ENCODE measurements around the gene STRN4. TPM values are rescaled to one million over a fixed set of nuclear protein-coding genes. Genes with fewer than 3 reads are reported as not detected.
A peak's percentile ranks its signal among the peaks of the same experiment; 100 is the strongest.

STRN4 gene
- total RNA-seq, 2 experiments from 2014 or later, result 68.0 to 115 TPM

DNA sequence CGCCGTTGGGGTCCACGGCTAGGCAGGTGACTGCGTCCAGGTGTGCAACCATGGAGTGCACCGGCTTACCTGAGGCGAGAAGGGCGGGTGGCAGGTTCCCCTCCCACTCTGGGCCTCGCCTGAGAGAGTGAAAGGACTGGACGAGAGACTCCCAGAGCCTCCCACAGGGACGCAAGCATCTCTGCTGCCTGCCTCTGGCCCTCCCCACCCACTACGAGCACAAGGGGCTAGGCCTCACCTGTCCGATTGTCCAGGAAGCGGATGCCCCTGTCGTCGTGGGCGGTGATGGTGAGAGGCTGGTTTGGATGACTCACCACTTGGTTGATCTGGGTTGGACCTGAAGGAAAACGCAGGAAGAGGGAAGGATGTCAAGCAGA lies 24.3 kb downstream of the STRN4 start:
- H3K79me2 ChIP-seq (ENCODE audit: insufficient read depth, low read depth, low read length), result no peaks in the 10 kb centered on the region
- H3K27ac ChIP-seq (ENCODE audit: low read depth, low read length, poor library complexity, severe bottlenecking), result no peak overlapping the region
- H3K4me2 ChIP-seq (ENCODE audit: low read length), result no peak overlapping the region
- H3K4me1 ChIP-seq (ENCODE audit: insufficient read depth, low read length, poor library complexity, severe bottlenecking), result peaks cover 44% of the 10 kb centered on the region
- no peaks in the 10 kb centered on the region for H3K9me3 ChIP-seq (ENCODE audit: low read length)
- no peak overlapping the region for H3K4me3 ChIP-seq (ENCODE audit: low read depth, low read length, poor library complexity, severe bottlenecking)
- BruUV-seq (replicated peaks), result no TSS peak
- ChIA-PET CTCF (ENCODE audit: unreplicated experiment) (no interaction called here), POLR2A (no interaction called here)
- no peak overlapping the region for H2AFZ ChIP-seq (ENCODE audit: low read length)
- DNase-seq (ENCODE audit: low spot score), result no peak
- no peaks in the 10 kb centered on the region for H3K9me2 ChIP-seq (ENCODE audit: insufficient read depth, low read length)
- no peak for TF ChIP-seq EZH2phosphoT487 (IDR thresholded peaks at IDR 0.05; ENCODE audit: borderline replicate concordance, low read depth, low read length)
- TF ChIP-seq, protein P1, sequence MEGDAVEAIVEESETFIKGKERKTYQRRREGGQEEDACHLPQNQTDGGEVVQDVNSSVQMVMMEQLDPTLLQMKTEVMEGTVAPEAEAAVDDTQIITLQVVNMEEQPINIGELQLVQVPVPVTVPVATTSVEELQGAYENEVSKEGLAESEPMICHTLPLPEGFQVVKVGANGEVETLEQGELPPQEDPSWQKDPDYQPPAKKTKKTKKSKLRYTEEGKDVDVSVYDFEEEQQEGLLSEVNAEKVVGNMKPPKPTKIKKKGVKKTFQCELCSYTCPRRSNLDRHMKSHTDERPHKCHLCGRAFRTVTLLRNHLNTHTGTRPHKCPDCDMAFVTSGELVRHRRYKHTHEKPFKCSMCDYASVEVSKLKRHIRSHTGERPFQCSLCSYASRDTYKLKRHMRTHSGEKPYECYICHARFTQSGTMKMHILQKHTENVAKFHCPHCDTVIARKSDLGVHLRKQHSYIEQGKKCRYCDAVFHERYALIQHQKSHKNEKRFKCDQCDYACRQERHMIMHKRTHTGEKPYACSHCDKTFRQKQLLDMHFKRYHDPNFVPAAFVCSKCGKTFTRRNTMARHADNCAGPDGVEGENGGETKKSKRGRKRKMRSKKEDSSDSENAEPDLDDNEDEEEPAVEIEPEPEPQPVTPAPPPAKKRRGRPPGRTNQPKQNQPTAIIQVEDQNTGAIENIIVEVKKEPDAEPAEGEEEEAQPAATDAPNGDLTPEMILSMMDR (conservative IDR thresholded peaks at IDR 0.05; ENCODE audit: low read length), result no peak; the same call in 1 of the 2 replicates
- intact Hi-C loops (cut with micrococcal nuclease; ENCODE audit: unreplicated experiment), result no loop called here
- no peaks in the 10 kb centered on the region for H4K20me1 ChIP-seq (ENCODE audit: insufficient read depth, low read length)
- H3K36me3 ChIP-seq (ENCODE audit: insufficient read depth, low read length), result peaks cover 74% of the 10 kb centered on the region

DNA sequence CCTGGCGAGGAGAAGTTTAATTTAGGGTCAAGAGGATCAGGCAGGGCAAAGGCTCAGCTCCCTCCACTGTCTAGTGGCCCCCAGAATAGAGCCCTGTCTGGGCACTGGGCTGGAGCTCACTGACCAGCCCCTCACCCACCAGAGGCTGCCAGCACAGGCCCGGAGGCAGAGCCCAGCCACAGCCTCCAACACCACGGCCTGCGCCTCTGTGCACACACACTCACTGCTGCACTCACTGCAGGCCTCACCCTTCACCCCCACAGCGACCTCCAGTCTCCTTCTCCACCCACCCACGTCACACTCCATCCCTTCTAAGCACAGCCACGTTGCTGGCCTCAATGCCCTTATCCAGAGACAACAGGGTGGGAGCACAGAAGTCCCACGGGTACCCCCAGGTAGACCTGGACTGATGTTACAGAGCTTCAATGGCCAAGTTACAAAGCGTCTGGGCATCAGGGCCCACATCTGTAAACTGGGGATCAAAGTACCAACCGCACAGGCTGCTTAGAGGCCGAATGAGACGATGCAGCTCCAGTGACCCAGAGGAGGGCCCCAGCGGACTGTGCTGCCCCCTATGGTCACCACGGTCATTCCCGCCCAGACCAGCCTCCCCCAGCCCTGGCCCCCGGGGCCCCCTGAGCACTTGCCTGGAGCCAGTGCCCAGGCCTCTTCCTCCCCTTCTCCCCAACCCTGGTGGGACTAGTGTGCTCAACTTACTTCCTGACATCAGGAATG lies 24.8 kb downstream of the STRN4 start:
- peaks cover 72% of the 10 kb centered on the region for H3K36me3 ChIP-seq (ENCODE audit: insufficient read depth, low read length)
- POLR2A ChIA-PET, result no interaction called here
- BruUV-seq (replicated peaks), result no TSS peak
- TF ChIP-seq EZH2phosphoT487 (IDR thresholded peaks at IDR 0.05; ENCODE audit: borderline replicate concordance, low read depth, low read length), result no peak
- TF ChIP-seq, protein P1 (conservative IDR thresholded peaks at IDR 0.05; ENCODE audit: low read length), result peak; percentile 34; the same call in 1 of the 2 replicates
- peak overlapping the region; percentile 38 for H3K27ac ChIP-seq (ENCODE audit: low read depth, low read length, poor library complexity, severe bottlenecking)
- H3K4me1 ChIP-seq (ENCODE audit: insufficient read depth, low read length, poor library complexity, severe bottlenecking), result peaks cover 44% of the 10 kb centered on the region
- intact Hi-C loops (cut with micrococcal nuclease; ENCODE audit: unreplicated experiment), result no loop called here
- H3K9me3 ChIP-seq (ENCODE audit: low read length), result no peaks in the 10 kb centered on the region
- no peaks in the 10 kb centered on the region for H3K9me2 ChIP-seq (ENCODE audit: insufficient read depth, low read length)
- H4K20me1 ChIP-seq (ENCODE audit: insufficient read depth, low read length), result no peaks in the 10 kb centered on the region
- peaks cover 4% of the 10 kb centered on the region for H3K79me2 ChIP-seq (ENCODE audit: insufficient read depth, low read depth, low read length)
- no peak overlapping the region for H3K4me3 ChIP-seq (ENCODE audit: low read depth, low read length, poor library complexity, severe bottlenecking)
- no peak for DNase-seq (ENCODE audit: low spot score)
- no peak overlapping the region for H2AFZ ChIP-seq (ENCODE audit: low read length)
- peak overlapping the region; percentile 99; the same call in 1 of the 2 replicates for H3K4me2 ChIP-seq (ENCODE audit: low read length)
- CTCF ChIA-PET (ENCODE audit: unreplicated experiment), result no interaction called here

DNA sequence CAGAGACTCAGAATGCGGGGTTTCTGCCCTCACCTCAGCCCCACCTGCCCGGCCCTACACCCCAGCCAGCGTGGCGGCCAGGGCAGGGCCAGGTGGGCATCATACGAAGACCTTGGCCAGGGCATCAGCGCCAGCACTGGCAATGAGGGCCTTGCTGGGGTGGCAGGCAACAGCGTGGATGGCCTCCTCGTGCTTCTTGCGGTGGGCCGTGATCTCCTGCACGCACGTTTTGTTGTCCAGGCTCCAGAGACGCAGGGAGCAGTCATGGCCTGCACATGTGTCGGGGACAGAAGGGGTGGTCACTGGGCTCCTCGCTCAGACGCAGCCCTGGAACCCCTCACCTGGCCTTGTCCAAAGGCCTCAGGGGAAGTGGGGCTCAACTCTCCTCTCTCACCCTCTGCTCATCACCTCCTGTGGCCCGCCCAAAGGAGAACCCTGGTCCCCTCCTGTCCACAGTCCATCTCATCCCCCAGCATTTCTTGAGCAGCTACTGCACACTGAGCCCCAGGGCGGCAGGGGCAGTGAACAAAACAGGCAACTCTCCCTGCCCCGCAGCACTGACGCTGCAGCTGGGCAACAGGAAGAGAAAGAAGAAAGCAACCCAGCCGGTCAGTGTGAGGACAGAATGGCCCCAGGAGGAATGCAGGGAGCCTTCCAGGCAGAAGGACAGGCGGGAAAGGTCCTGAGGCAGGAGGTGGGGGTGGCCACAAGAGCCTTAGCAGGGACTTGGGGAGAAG lies 25.6 kb downstream of the STRN4 start:
- Histone ChIP-seq H3K9me2 (ENCODE audit: insufficient read depth, low read length) (no peaks in the 10 kb centered on the region), H2AFZ (ENCODE audit: low read length) (no peak overlapping the region), H3K4me2 (ENCODE audit: low read length) (peak overlapping the region; percentile 99; the same call in 1 of the 2 replicates), H3K27ac (ENCODE audit: low read depth, low read length, poor library complexity, severe bottlenecking) (peak overlapping the region; percentile 95), H3K4me3 (ENCODE audit: low read depth, low read length, poor library complexity, severe bottlenecking) (no peak overlapping the region), H3K79me2 (ENCODE audit: insufficient read depth, low read depth, low read length) (peaks cover 11% of the 10 kb centered on the region), H4K20me1 (ENCODE audit: insufficient read depth, low read length) (no peaks in the 10 kb centered on the region), H3K9me3 (ENCODE audit: low read length) (no peaks in the 10 kb centered on the region), H3K36me3 (ENCODE audit: insufficient read depth, low read length) (peaks cover 70% of the 10 kb centered on the region), H3K4me1 (ENCODE audit: insufficient read depth, low read length, poor library complexity, severe bottlenecking) (peaks cover 44% of the 10 kb centered on the region)
- ChIA-PET POLR2A (no interaction called here), CTCF (ENCODE audit: unreplicated experiment) (no interaction called here)
- no peak for TF ChIP-seq EZH2phosphoT487 (IDR thresholded peaks at IDR 0.05; ENCODE audit: borderline replicate concordance, low read depth, low read length)
- TF ChIP-seq, protein P1 (conservative IDR thresholded peaks at IDR 0.05; ENCODE audit: low read length), result no peak
- no peak for DNase-seq (ENCODE audit: low spot score)
- no TSS peak for BruUV-seq (replicated peaks)
- intact Hi-C loops (cut with micrococcal nuclease; ENCODE audit: unreplicated experiment), result no loop called here

All from OCI-LY7 (cell line).